ENCODE results near the gene RPS6KL1.

Gene RPS6KL1, protein sequence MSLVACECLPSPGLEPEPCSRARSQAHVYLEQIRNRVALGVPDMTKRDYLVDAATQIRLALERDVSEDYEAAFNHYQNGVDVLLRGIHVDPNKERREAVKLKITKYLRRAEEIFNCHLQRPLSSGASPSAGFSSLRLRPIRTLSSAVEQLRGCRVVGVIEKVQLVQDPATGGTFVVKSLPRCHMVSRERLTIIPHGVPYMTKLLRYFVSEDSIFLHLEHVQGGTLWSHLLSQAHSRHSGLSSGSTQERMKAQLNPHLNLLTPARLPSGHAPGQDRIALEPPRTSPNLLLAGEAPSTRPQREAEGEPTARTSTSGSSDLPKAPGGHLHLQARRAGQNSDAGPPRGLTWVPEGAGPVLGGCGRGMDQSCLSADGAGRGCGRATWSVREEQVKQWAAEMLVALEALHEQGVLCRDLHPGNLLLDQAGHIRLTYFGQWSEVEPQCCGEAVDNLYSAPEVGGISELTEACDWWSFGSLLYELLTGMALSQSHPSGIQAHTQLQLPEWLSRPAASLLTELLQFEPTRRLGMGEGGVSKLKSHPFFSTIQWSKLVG

DNA sequence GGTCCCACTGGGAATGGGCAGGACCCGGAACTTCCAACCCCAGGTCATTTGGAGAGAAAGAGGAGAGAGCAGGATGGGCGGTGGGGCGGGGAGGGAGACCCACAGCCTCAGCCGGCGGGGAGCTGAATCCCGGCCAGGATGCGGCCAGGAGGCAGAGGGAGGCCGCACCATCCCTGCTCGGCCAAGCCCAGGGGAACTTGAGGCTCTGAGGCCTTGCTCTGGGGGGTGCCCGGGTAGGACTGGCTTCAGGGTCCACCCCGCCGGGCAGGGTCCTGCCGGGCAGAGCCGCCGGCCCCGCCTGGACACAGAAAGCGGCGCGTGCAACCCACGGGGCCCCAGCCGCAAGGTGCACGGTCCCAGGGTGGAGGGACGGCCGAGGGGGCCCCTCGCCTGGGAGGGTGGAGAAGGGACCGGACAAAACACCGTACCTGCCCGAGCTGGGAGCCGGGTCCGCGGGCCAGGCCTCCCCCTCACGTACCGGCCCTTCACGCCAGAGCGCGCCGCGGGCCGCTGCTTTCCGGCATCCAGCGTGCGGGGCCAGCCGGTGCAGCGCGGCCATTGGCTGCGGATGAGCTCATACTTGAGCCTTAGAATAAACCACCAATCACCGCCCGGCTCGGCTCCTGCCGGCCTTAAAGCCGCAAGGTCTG is at the start of gene RPS6KL1:
TSS of gene RPS6KL1 (minus strand) at position 509 of the 650 bp plus-strand sequence. CDS start 1,719 bp downstream, outside the sequence.
- DNase-seq, result peak in 3 of 4 experiments; percentile 13 to 40 (median 24)

DNA sequence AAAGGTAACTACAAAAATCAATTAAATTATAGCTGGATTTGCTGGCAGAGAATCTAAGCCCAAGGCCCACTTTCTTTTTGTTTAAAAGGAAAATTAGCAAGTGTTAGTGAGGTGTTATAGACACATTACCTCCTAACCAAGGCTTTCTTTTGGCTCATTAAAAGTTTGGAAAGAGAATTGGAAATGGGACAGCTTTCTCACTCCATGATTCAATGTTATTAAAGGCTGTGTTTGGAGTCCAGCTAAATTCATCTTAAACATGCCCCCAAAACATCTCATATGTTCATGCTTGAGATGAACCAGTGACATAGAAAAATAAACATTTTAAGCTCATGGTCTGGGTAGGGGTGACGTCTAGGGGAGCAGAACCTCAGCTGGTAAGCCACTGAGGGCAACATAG is 45.8 kb upstream of the RPS6KL1 start:
- no peak for DNase-seq

- DNase-seq, result no peak
Observed at GRCh38 chr14:74965486-74966153, 42.6 kb upstream of the RPS6KL1 start.

DNA sequence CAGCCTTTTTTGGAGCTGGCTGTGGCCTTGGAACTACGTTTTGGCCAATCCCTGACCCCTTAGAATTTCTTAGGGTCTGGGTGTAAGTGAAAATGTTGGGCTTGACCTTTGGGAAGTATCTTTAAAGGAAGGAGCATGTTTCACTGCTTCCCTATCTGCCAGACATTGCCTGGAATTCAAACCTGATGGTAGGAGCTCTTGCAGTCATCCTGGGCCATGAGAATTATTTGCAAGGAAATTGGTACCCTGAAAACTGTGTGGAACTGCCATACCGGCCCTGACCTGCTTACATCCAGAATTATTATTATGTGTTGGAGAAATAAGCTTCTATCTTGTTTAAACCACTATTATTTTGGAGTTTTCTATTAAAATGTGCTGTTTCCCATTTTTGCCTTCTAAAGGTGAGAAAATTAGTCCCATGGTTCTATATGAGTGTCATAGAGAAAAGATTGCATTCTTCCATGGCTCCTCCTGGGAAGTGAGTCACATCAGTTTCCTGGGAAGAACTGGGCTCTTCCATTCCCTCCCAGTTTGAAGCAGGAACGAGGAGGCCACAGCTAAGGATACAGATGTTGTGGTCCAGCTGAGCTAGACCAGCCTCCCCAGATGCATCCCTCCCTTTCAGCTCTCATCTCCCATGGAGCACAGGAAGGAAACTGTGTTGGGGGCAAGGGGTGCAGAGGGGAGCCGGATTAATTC is 41.9 kb upstream of the RPS6KL1 start:
- no peak for DNase-seq

DNA sequence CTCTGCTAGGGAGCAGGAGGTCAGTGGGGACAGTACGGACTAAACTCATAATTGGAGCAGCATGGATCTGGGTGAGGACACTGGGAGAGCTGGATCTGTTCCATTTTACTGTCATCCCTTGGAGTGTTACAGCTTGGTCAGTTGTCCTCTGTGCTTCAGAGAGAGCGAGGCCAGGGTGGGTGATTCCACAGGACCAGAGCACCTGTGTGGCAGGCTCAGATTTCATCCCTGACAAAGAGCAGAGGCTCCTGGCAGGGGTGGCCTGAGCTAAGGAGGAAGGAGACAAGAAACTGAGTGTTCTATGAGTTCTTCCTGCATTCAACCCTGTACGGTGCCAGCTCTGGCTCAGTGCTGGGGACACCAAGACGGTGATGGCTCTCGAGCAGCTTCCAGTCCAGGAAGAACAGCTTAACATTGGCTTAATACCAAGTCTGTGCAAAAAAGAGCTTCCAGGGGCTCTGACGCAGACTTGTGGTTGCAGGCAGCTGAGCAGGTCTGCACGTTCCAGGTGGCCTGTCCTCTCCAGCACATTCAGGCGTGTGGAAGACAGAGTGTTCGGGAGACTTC is 40.7 kb upstream of the RPS6KL1 start:
- DNase-seq, result no peak

DNA sequence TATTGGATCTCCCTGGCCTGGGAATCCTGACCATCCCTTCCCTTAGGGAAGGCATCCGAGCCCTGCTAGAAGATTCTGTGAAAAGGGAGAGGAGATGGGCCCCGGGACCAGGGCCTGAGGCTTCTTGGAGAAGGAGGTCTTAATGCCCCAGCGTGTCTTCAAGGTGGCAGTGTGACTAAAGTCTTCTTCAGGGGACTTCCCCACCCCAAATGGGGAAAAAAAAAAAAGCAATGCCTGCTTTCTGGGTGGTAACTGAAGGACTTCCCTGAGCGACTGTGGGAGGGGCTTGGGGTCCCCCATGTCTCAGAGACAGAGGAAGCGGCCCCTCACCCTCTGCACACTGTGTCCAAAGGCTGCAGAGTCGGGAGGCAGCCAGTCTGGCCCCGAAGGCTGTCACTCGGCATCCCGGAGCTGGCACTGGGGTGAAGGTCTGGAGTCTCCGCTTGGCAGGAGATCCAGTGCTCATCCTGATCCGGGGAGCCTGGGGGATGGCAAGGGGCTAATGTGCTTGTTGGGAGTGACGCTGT is 40.2 kb upstream of the RPS6KL1 start:
- no peak for DNase-seq

DNA sequence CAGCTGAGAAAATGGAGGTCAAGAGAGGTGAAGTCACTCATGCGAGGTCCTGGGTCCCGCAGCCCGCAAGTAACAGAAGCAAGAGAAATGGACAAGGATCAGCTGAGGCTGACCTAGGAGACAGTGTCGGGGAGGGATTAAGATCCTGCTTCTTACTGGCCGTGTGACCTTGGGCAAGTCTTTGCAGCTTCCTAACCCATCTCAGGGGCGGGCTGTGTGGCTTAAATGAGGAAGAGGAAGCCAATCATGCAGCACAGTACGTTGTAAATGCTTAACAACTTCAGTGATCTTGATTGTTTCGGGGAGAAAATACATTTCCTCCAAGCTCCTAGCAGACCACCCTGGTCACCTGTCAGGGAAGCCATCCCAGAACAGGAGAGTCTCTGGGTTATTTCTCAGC is 39.4 kb upstream of the RPS6KL1 start:
- no peak for DNase-seq

- DNase-seq, result no peak
Observed at GRCh38 chr14:74962046-74962445, 39.0 kb upstream of the RPS6KL1 start.

- DNase-seq, result no peak
Observed at GRCh38 chr14:74961238-74961911, 38.3 kb upstream of the RPS6KL1 start.

DNA sequence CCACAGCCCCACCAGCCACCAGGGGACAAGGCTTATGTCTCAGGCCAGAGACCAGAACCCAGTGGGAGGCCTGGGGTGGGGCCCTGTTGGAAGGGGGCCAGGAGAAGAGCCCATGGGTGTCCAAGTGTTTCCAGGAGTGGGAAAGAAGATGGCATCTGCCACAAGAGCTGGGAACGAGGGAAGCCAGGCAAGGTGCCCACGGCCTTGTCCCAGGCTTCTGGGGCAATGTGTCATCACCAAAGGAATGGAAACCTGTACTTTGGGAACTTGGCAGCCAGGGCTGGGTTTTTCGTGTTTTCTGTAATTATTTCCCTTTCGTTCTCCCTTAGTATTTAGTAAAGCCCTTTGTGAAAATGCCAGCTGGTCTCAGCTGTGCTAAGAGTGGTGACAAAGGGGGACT is 37.7 kb upstream of the RPS6KL1 start:
- no peak for DNase-seq

DNA sequence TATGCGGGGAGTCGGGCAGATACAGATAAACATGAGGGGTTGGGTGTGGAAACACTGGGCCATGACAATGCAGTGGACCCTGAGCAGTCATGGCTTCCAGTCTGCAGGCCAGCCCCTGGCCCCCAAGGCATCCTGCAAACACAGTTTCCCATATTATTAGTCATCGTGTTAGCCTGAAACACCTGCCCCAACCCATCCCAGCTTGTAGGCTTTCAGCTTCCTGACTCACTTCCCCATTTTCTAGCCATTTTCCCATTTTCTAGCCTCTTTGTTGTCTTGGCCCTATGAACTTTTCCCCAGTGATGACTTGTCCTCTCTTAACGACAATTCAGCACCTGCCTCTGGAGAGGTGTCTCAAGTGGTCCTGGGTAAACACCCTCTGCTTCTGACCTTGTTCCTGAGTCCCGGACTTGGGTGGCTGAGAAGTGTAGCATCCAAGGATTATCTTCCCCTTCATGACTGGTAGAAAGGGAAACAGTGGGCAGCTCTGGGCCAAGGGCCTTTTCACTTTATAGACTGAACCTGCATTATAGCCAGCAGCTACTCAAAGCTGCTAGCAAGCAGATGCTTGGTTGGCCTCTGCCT is 36.6 kb upstream of the RPS6KL1 start:
- no peak for DNase-seq

- no peak for DNase-seq
Observed at GRCh38 chr14:74956280-74957072, 33.4 kb upstream of the RPS6KL1 start.

DNA sequence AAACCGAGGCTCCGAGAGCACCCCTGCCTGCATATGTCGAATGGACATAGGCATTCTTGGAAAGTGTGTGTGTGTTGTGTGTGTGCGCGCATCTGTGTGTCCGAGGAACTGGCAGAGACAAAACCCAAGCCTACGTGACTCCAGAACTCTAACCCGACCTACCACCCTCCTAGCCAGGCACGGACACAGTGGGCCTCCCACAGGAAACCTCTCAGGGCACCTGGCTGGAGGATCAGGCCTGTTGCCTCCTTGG is 32.9 kb upstream of the RPS6KL1 start:
- DNase-seq, result no peak

- DNase-seq, result no peak
Observed at GRCh38 chr14:74955229-74956026, 32.4 kb upstream of the RPS6KL1 start, which contains the start of gene PGF. TSS of gene PGF (minus strand) at chr14:74955597. CDS start at chr14:74955242, 355 bp downstream.

- DNase-seq, result no peak
Observed at GRCh38 chr14:74954947-74955228, 31.8 kb upstream of the RPS6KL1 start.

GRCh38 chr14:74954232-74954946 is 31.3 kb upstream of the RPS6KL1 start:
- no peak for DNase-seq

DNA sequence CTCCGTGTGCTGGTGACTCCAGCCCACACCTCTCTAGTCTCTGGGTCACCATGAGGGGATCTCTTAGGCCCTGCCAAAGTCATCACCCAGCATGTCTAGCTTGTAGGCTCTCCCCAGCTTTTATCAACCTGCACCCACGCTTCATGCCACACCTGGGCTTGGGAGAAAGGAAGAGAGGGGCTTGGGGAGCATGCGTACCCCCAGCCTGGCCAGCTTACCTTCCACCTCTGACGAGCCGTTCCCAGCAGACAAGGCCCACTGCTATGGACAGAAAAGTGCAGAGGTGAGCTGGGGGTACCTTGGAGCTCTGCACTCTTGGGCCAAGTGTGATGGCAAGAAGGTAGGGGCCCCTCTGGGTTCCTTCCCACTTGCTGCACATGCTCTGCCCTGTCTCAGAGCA is 30.6 kb upstream of the RPS6KL1 start:
- no peak for DNase-seq

DNA sequence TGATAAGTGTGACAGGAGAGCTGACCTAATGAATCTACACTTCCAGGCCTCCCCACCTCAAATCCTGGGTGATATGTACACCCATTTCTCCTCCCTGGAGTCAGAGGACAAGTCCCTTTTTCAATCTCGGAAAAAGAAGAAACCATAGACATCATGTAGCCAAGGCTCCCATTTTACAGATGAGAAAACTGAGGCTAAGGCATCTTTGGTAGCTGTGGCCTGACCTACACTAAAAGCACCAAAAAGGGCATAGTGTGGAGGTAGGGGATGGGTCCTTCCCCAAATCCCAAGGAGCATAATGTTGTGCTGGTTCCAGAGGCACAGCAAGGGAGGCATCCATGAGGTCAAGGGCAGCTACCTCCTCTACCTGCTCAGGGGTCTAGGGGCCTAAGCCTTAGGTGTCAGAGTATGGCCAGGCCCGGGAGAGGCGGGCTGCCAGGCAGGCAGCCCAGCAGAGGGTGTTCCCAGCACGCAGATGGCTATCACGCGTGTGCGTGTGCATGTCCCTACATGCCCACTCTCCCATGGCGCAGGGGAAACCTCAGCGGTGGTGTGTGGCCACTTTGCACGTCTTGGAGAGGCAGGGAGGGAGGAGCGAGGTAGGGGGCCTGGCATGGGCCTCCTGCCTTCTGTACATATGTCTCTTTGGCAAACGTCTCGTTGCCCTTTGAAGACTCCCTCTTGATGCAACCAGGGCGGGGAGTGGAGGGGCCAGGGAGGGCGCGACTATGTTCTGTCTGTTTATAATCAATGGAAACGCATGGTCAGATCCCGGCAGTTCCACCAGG is 29.8 kb upstream of the RPS6KL1 start:
- no peak for DNase-seq
